ENCODE results near the gene KIT. TPM values are rescaled to one million over a fixed set of nuclear protein-coding genes. Genes with fewer than 3 reads are reported as not detected.
"Not testable (repeated sequence)": the region's sequence is repeated elsewhere in the genome, so short reads cannot be mapped to it uniquely, and the experiment has no call there.

The KIT gene
- total and polyA plus RNA-seq, 7 donors = 0.19 to 2.1 (median 0.92) TPM

- TF ChIP-seq, protein P1, sequence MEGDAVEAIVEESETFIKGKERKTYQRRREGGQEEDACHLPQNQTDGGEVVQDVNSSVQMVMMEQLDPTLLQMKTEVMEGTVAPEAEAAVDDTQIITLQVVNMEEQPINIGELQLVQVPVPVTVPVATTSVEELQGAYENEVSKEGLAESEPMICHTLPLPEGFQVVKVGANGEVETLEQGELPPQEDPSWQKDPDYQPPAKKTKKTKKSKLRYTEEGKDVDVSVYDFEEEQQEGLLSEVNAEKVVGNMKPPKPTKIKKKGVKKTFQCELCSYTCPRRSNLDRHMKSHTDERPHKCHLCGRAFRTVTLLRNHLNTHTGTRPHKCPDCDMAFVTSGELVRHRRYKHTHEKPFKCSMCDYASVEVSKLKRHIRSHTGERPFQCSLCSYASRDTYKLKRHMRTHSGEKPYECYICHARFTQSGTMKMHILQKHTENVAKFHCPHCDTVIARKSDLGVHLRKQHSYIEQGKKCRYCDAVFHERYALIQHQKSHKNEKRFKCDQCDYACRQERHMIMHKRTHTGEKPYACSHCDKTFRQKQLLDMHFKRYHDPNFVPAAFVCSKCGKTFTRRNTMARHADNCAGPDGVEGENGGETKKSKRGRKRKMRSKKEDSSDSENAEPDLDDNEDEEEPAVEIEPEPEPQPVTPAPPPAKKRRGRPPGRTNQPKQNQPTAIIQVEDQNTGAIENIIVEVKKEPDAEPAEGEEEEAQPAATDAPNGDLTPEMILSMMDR (IDR thresholded peaks at IDR 0.05) = no peak
- Histone ChIP-seq H3K4me1 (no peaks in the 10 kb centered on the region), H3K36me3 (ENCODE audit: insufficient read depth in 1 of 2, low read depth in 1 of 2) (no peaks in the 10 kb centered on the region), H3K9me3 (no peaks in the 10 kb centered on the region), H3K4me3 (no peak overlapping the region), H3K27me3 (ENCODE audit: insufficient read depth in 3 of 3, low read length in 2 of 3) (peaks cover 0 to 2% (median 0%) of the 10 kb centered on the region in 3 donors), H3K27ac (no peak overlapping the region)
- WGBS, 3 donors = 66 to 78% (median 67%) methylated on average over 2 of the region's 2 CpGs
- intact Hi-C loops (cut with DNase I) = no loop called here
- ATAC-seq = no peak
- DNase-seq = no peak
Measured at GRCh38 chr4:54625391-54625790, 32.4 kb upstream of the KIT start.

DNA sequence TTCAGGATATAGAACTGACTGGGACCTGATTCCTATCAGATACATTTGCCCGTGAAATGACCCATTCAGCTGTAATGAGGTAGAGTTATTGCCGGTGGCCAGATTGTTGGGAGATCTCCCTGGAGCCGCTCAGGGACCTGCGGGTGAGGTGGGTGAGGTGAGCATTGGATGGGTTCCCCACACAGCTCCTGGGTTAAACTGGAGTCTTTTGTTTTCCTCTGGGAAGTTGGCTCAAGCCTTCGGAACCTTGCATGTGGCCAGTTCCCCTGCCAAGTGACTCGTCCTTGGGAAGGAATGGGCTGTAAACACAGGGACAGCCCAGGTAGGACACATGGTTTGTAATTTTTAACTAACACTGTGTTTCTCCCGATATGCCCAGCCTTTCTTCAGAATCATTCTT lies 31.6 kb upstream of the KIT start:
- ATAC-seq = no peak
- Histone ChIP-seq H3K27ac (no peak overlapping the region), H3K4me3 (no peak overlapping the region), H3K9me3 (no peaks in the 10 kb centered on the region), H3K27me3 (ENCODE audit: insufficient read depth in 3 of 3, low read length in 2 of 3) (peaks cover 0 to 2% (median 0%) of the 10 kb centered on the region in 3 donors), H3K36me3 (ENCODE audit: insufficient read depth in 1 of 2, low read depth in 1 of 2) (no peaks in the 10 kb centered on the region), H3K4me1 (no peaks in the 10 kb centered on the region)
- 44 to 52% (median 47%) methylated on average over 7 of the region's 7 CpGs for WGBS, 3 donors
- DNase-seq = no peak
- TF ChIP-seq, protein P1 (IDR thresholded peaks at IDR 0.05) = no peak
- intact Hi-C loops (cut with DNase I) = no loop called here

GRCh38 chr4:54632537-54632936 lies 25.2 kb upstream of the KIT start:
- TF ChIP-seq, protein P1 (IDR thresholded peaks at IDR 0.05) = no peak
- Histone ChIP-seq H3K4me3 (no peak overlapping the region), H3K4me1 (no peaks in the 10 kb centered on the region), H3K27ac (no peak overlapping the region), H3K9me3 (no peaks in the 10 kb centered on the region), H3K27me3 (ENCODE audit: insufficient read depth in 3 of 3, low read length in 2 of 3) (no peaks in the 10 kb centered on the region), H3K36me3 (ENCODE audit: insufficient read depth in 1 of 2, low read depth in 1 of 2) (no peaks in the 10 kb centered on the region)
- intact Hi-C loops (cut with DNase I) = no loop called here
- WGBS, 3 donors = 95 to 97% (median 96%) methylated on average over 25 to 29 of the region's 29 CpGs
- DNase-seq (no peak), ATAC-seq (no peak)

DNA sequence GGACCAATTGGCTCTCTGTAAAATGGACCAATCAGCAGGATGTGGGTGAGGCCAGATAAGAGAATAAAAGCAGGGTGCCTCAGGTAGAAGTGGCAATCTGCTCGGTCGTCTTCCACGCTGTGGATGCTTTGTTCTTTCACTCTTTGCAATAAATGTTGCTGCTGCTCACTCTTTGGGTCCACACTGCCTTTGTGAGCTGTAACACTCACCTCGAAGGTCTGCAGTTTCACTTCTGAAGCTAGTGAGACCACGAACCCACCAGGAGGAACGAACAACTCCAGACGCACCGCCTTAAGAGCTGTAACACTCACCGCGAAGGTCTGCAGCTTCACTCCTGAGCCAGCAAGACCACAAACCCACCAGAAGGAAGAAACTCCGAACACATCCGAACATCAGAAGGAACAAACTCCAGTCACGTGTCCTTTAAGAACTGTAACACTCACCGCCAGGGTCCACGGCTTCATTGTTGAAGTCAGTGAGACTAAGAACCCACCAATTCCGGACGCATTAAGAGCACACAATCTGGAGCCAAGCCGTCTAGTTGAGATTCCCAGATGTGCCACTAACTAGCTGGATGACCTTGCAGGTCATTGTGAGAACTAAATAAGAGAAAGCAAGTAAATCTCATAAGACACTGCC lies 24.5 kb upstream of the KIT start:
- WGBS, 3 donors = 84 to 90% (median 86%) methylated on average over 18 of the region's 18 CpGs

GRCh38 chr4:54635318-54635717 lies 22.4 kb upstream of the KIT start:
- ATAC-seq = no peak
- Histone ChIP-seq H3K27ac (no peak overlapping the region), H3K4me1 (no peaks in the 10 kb centered on the region), H3K36me3 (ENCODE audit: insufficient read depth in 1 of 2, low read depth in 1 of 2) (no peaks in the 10 kb centered on the region), H3K4me3 (no peak overlapping the region), H3K9me3 (no peaks in the 10 kb centered on the region), H3K27me3 (ENCODE audit: insufficient read depth in 3 of 3, low read length in 2 of 3) (no peaks in the 10 kb centered on the region)
- DNase-seq = no peak
- TF ChIP-seq, protein P1 (IDR thresholded peaks at IDR 0.05) = no peak
- 92 to 96% (median 94%) methylated on average over 3 of the region's 3 CpGs for WGBS, 3 donors
- intact Hi-C loops (cut with DNase I) = no loop called here

More for the DNA sequence above, 24.5 kb upstream of the KIT start:
- H3K9me3 ChIP-seq; H3K4me3 ChIP-seq; H3K27ac ChIP-seq; DNase-seq; intact Hi-C loops (cut with DNase I); H3K4me1 ChIP-seq; ATAC-seq; H3K27me3 ChIP-seq (ENCODE audit: insufficient read depth in 3 of 3, low read length in 2 of 3); H3K36me3 ChIP-seq (ENCODE audit: insufficient read depth in 1 of 2, low read depth in 1 of 2): not testable (repeated sequence)

All from psoas muscle (tissue), 8 donors.